ENCODE data around the gene CDK5.
"Not testable (repeated sequence)": the region's sequence is repeated elsewhere in the genome, so short reads cannot be mapped to it uniquely, and the experiment has no call there.

Gene CDK5

DNA sequence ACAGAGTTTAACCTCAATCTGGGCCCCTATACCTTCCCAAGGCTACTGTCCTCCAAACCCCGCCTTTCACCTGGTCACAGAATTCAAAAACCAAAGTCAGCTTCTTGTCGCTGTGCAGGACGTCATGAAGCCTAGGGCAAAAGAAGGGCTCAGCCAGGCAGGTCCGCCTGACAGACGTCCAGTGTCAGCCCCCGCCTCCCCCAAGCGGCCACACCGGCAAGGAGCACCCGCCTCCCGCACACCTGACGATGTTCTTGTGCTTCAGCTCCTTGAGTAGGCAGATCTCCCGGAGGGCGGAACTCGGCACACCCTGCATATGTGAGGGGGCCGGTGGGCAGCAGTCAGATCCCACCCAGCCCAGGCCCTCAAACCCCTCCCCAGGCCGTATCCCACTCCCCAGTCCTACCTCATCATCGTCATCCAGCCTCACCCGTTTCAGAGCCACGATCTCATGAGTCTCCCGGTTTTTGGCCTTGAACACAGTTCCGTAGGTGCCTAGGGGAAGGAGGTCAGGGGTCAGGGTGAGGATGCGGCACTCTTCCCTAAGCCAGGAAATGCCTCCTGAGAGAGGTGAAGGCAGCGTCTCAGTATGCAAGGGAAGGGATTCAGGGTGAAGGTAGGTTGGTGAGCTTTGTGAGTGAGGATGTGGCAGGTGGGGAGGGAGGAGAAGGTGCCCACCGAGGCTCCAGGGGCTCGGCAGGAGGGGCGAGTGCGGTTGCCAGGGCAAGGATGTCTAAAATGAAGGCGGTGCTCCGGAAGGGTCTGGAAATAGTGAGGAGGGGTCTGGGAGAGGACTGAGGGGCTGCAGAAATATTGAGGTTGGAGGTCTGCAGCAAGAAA lies 811 bp downstream of the CDK5 start:
- no peak for DNase-seq (ENCODE audit: low read depth)

DNA sequence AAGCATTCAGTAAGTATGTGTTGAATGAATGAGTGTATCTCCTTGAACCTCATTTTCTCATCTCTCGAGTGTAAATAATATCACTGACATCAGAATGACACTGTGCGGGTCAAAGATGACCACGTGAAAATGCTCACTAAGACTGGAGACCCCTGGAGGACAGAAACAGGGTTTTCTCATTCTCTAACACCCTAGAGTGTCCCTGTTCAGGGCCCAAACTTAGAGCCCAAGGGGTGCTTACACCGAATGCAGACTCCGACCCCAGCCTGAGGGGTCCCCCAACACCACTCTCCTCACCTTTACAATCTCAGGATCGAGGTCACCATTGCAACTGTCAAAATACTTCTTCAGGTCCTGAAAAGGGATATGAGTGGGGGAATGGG lies 1.4 kb downstream of the CDK5 start:
- no peak for DNase-seq (ENCODE audit: low read depth)

GRCh38 chr7:151053751-151054150 lies 3.9 kb downstream of the CDK5 start:
- DNase-seq (ENCODE audit: low read depth), result no peak

GRCh38 chr7:151053096-151053495 lies 4.6 kb downstream of the CDK5 start:
- no peak for DNase-seq (ENCODE audit: low read depth)

GRCh38 chr7:151051108-151051507 lies 6.6 kb downstream of the CDK5 start:
- DNase-seq (ENCODE audit: low read depth), result no peak

DNA sequence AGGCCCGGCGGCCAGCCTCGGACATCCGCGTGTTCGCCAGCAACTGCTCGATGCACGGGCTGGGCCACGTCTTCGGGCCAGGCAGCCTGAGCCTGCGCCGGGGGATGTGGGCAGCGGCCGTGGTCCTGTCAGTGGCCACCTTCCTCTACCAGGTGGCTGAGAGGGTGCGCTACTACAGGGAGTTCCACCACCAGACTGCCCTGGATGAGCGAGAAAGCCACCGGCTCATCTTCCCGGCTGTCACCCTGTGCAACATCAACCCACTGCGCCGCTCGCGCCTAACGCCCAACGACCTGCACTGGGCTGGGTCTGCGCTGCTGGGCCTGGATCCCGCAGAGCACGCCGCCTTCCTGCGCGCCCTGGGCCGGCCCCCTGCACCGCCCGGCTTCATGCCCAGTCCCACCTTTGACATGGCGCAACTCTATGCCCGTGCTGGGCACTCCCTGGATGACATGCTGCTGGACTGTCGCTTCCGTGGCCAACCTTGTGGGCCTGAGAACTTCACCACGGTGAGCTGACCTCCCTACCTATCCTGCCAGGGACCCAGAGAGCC lies 8.7 kb downstream of the CDK5 start:
- no peak for DNase-seq (ENCODE audit: low read depth)

DNA sequence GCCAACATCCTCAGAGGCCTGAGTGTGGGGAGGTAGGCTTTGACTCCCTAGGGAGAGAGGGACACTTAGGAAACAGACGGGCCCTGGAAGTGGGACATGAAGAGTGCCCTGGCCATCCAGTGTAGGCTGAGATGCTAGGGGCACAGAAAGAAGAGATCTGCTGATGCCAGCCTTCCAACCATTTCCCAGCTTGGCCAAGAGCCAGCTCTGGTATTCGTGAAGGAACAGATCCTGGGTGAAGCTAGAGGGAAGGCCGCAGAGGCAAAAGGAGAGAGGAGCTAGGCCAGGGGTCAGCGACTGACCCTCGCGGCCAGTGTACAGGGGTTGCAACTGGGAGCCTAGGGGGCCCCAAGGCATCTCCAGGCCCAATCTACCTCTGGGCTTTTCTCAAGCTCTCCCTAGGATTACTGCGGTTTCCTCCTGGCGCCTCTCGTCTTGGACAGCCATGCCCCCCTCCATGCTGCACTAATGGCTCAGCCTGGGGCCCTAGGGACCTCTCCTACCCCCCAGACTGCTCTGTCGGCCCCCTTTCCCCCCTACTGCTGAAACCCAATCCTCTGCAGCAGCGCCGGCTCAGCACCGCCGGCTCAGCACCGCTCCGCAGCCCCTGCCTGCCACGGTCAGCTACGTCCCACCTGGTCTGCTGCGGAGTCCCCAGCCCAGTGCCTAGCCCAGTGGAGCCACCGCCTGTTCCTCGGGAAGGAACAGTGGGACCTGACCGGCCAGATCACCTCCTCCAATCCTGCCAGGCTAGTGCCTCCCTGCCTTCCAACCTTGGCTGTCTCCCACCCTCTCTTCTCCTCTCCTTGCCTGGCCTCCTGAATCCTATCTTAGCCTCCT lies 9.5 kb downstream of the CDK5 start, which contains the start of gene ASIC3:
Gene ASIC3 (plus strand): TSS at position 556 of the 840 bp plus-strand sequence. CDS start 355 bp downstream, outside the sequence.
- DNase-seq (ENCODE audit: low read depth), result no peak

- no peak for DNase-seq (ENCODE audit: low read depth)
Observed at GRCh38 chr7:151046603-151047573, 10.8 kb downstream of the CDK5 start.

GRCh38 chr7:151045967-151046366 lies 11.7 kb downstream of the CDK5 start:
- no peak for DNase-seq (ENCODE audit: low read depth)

GRCh38 chr7:151045262-151045661 lies 12.4 kb downstream of the CDK5 start:
- DNase-seq (ENCODE audit: low read depth), result no peak

DNA sequence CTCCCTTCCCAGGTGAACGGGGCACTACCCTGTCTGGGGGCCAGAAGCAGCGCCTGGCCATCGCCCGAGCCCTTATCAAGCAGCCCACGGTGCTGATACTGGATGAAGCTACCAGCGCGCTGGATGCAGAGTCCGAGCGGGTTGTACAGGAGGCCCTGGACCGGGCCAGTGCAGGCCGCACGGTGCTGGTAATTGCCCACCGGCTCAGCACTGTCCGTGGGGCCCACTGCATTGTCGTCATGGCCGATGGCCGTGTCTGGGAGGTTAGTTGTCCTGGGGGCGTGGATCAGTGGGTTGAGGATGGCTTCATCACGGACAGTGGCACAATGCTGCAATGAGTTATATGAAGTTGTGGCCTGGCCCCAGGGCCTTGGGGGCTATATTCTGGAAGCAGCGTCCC lies 13.7 kb downstream of the CDK5 start:
- no peak for DNase-seq (ENCODE audit: low read depth)

- DNase-seq (ENCODE audit: low read depth), result not testable (repeated sequence)
Observed at GRCh38 chr7:151043449-151043848, 14.2 kb downstream of the CDK5 start.

GRCh38 chr7:151040616-151041375 lies 16.9 kb downstream of the CDK5 start:
- no peak for DNase-seq (ENCODE audit: low read depth)

DNA sequence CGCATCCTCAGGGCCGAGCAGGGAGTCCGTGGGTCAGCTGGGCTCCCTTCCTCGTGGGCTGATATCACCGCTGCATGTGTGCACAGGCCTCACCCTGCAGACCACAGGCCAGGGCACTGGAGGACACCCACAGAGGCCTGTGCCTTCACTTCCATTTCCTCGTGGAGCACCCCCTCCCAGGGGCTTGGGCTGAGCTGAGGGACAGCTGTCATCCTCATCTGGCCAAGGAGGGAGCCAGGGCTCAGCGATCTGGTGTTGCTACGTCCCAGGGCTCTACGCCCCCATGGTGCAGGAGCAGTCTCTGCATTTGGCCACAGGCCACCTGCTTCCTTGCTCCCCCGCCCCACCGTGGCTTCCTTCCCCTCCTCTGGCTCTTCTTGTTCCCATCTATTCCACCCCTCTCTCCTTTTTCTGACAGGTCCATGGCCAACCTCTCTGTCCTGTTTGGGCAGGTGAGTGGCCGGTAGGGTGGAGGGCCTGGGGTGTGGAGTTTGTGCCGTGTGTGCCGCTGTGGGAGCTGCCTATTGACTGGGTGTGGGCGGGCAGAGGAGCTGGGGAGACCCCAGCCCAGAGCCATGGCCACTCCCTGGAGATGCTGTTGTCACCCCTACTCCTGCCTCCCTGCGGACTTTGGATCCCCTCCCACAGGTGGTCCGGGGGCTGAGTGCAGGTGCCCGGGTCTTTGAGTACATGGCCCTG lies 17.7 kb downstream of the CDK5 start:
- no peak for DNase-seq (ENCODE audit: low read depth)

- no peak for DNase-seq (ENCODE audit: low read depth)
Observed at GRCh38 chr7:151038951-151039849, 18.5 kb downstream of the CDK5 start.

- DNase-seq (ENCODE audit: low read depth), result no peak
Observed at GRCh38 chr7:151035902-151036301, 21.8 kb downstream of the CDK5 start.

DNA sequence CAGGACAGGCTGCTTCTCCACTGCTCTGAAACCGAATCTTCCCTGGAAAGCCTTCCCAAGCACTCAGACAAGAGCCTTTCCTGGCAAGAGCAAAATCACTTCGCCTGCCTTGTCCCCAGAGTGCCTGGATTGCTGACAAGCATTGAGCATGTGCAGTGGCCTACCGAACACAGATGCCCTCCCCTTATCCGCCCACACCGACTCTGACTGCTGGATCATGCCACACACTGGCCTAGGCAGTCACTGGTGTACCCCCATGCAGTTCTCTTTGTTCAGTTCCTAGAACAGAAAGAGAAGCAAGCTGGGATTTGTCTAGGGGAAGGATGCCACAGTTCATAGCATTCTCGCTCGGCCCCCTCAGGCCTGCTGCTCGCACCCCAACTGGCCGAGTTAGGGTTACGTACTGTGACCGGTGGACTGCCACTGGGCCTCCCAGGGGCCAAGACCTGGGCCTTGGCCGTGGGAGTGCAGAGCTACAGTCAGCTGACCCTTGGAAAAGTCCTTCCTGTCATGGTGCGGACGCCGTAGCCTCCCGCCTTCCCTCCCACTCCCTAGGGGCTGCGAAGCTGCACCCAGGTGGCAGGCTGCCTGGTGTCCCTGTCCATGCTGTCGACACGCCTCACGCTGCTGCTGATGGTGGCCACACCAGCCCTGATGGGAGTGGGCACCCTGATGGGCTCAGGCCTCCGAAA lies 22.5 kb downstream of the CDK5 start:
- no peak for DNase-seq (ENCODE audit: low read depth)

DNA sequence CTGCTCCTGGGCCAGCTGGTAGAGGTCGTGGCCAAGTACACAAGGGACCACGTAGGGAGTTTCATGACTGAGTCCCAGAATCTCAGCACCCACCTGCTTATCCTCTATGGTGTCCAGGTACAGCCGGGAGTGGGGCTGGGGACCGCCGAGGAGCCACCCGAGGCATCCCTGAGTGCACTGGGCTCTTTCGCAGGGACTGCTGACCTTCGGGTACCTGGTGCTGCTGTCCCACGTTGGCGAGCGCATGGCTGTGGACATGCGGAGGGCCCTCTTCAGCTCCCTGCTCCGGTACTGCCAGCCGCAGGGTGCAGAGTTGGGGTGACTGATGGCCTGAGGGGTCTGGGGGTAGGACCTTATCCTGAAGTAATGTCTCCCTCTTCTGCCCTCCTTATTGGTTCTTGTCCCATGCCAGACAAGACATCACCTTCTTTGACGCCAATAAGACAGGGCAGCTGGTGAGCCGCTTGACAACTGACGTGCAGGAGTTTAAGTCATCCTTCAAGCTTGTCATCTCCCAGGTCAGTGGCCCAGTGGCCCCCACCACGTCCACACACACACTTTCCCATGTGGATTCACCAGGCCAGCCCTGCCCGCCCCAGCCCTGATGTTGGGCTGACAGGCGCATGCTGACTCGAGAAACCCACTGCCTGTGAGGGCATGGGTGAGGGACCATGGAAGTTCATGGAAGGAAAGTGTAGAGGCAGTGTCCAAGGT lies 23.2 kb downstream of the CDK5 start:
- no peak for DNase-seq (ENCODE audit: low read depth)

Data from stimulated activated CD8-positive, alpha-beta memory T cell treated with anti-CD3 and anti-CD28 coated beads, Interleukin-15, amount 100 ng/mL, for 1 hour (primary cell).